ENCODE data around the gene DNAAF3. TPM values are rescaled to one million over a fixed set of nuclear protein-coding genes. Genes with fewer than 3 reads are reported as not detected.

The DNAAF3 gene
- total RNA-seq, 1 experiment from 2014 or later, result 52.8 TPM

DNA sequence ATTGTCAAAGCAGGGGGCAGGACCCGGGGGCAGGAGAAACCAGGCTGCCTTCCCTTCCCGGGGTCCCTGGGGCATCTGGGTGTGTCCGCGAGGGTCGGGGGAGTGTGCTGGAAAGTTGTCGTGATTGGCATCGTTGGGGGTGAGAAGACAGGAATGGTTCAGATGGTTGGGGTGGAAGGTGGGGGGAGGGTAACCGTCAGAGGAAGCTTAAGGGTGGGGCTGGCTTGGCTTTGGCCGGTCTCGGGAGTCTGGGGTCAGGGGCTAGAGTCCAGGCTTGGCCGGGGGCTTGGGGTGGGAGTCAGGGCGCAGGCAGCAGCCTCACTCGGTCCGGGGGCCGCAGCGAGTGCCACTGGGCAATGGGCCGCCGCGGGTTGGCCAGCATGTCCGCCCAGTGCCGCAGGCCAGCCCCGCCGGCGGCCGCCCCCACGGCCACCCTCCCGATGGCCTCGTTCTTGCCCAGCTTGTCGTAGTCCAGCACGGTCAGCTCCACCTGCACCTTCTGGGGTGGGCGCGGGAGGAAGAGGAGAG is 6.8 kb upstream of the DNAAF3 start:
- Histone ChIP-seq H4K20me1 (ENCODE audit: insufficient read depth) (no peaks in the 10 kb centered on the region), H3K27me3 (ENCODE audit: insufficient read depth, low read length) (no peaks in the 10 kb centered on the region), H3K9me3 (ENCODE audit: control insufficient read depth in 1 of 2, insufficient read depth in 1 of 2, low read depth in 1 of 2, low read length in 2 of 2) (peaks cover 0 to 5% of the 10 kb centered on the region in 2 experiments; a peak in 1 of 4 replicates), H2AFZ (ENCODE audit: low read depth, low read length, poor library complexity, severe bottlenecking) (peak overlapping the region; percentile 54), H3K9ac (ENCODE audit: low read length) (peak overlapping the region; percentile 65), H3K4me1 (ENCODE audit: control insufficient read depth in 1 of 2, insufficient read depth in 2 of 2, low read length in 2 of 2) (peaks cover 9 to 38% of the 10 kb centered on the region in 2 experiments; a peak in 3 of 4 replicates), H3K36me3 (ENCODE audit: control insufficient read depth in 1 of 2, insufficient read depth in 2 of 2, low read length in 2 of 2) (no peaks in the 10 kb centered on the region), H3K9me2 (ENCODE audit: insufficient read depth) (no peaks in the 10 kb centered on the region), H3K4me3 (replicated peaks in 1 of 2; ENCODE audit: low read depth in 1 of 2, low read length in 2 of 2) (peak overlapping the region; percentile 55 to 68), H3K4me2 (ENCODE audit: low read length) (peak overlapping the region; percentile 99), H3K27ac (ENCODE audit: low read depth, low read length) (peak overlapping the region; percentile 78), H3K79me2 (ENCODE audit: insufficient read depth, low read length) (no peaks in the 10 kb centered on the region)
- CTCF ChIA-PET, result no interaction called here
- no peak for DNase-seq (ENCODE audit: low read depth, low spot score)
- RAD21 ChIA-PET (ENCODE audit: low non-redundant PET in 1 of 2, low total read pairs in 2 of 2, uncharacterized antibody in 2 of 2, unreplicated experiment in 2 of 2), result interaction anchor here in 1 of 2 experiments (0.6 kb wide), 1 partner anchor 498 kb away, joined by 3 read pairs; no protein-coding TSS in a partner anchor
- POLR2A ChIA-PET, result interaction anchor here (1.0 to 2.0 kb wide), 2 partner anchors 27 to 37 kb away, joined by 4 to 5 read pairs; no protein-coding TSS in a partner anchor
- no peak for ATAC-seq
- TF ChIP-seq, protein P1, sequence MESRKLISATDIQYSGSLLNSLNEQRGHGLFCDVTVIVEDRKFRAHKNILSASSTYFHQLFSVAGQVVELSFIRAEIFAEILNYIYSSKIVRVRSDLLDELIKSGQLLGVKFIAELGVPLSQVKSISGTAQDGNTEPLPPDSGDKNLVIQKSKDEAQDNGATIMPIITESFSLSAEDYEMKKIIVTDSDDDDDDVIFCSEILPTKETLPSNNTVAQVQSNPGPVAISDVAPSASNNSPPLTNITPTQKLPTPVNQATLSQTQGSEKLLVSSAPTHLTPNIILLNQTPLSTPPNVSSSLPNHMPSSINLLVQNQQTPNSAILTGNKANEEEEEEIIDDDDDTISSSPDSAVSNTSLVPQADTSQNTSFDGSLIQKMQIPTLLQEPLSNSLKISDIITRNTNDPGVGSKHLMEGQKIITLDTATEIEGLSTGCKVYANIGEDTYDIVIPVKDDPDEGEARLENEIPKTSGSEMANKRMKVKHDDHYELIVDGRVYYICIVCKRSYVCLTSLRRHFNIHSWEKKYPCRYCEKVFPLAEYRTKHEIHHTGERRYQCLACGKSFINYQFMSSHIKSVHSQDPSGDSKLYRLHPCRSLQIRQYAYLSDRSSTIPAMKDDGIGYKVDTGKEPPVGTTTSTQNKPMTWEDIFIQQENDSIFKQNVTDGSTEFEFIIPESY (IDR thresholded peaks at IDR 0.05; ENCODE audit: extremely low read depth, insufficient replicate concordance, low read length), result no peak
- no peak for TF ChIP-seq POLR2A (IDR thresholded peaks at IDR 0.05; ENCODE audit: borderline replicate concordance, extremely low read depth, insufficient read depth, insufficient read length)
- TF ChIP-seq EZH2phosphoT487 (IDR thresholded peaks at IDR 0.05; ENCODE audit: borderline replicate concordance), result no peak
- TF ChIP-seq ZFX (IDR thresholded peaks at IDR 0.05), result peak; percentile 35; the same call in 1 of the 2 replicates
- intact Hi-C loops (cut with micrococcal nuclease), result no loop called here
- no TSS peak for BruUV-seq (replicated peaks)

DNA sequence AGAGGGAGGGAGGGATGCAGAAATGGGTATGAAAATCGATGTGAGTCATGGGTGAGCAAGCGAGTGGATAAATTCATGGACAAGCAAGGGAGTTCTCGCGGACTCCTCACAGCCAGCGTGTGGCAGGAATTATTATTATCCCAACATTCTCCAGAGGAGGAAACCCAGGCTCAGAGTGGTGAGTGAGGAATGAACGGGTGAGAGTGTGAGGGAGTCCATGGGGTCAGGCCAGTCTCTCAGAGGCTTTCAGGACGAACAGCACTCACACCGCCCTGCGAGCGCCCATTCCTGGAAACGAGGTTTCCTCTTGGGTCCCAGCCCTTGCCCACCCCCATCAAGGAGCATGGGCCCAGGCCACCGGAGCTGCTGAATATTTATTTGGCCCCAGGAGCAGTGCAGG is 6.3 kb upstream of the DNAAF3 start:
- peak overlapping the region; percentile 78; the same call in 1 of the 2 replicates for H3K27ac ChIP-seq (ENCODE audit: low read depth, low read length)
- H4K20me1 ChIP-seq (ENCODE audit: insufficient read depth), result no peaks in the 10 kb centered on the region
- H3K4me1 ChIP-seq (ENCODE audit: control insufficient read depth in 1 of 2, insufficient read depth in 2 of 2, low read length in 2 of 2), result peaks cover 9 to 37% of the 10 kb centered on the region in 2 experiments; a peak in 3 of 4 replicates
- H3K9me2 ChIP-seq (ENCODE audit: insufficient read depth), result no peaks in the 10 kb centered on the region
- intact Hi-C loops (cut with micrococcal nuclease), result no loop called here
- no peak for TF ChIP-seq ZNF274 (IDR thresholded peaks at IDR 0.05; ENCODE audit: low read depth, low read length)
- no peak for TF ChIP-seq CEBPB (IDR thresholded peaks at IDR 0.05; ENCODE audit: low read depth)
- no peak for TF ChIP-seq JUND (IDR thresholded peaks at IDR 0.05)
- TF ChIP-seq ZFX (IDR thresholded peaks at IDR 0.05), result no peak
- TF ChIP-seq FOSL1 (IDR thresholded peaks at IDR 0.05; ENCODE audit: low read depth), result no peak
- no peak for TF ChIP-seq YY1 (IDR thresholded peaks at IDR 0.05; ENCODE audit: extremely low read depth, insufficient replicate concordance, low read depth, low read length)
- TF ChIP-seq ELF1 (IDR thresholded peaks at IDR 0.05; ENCODE audit: borderline replicate concordance, low read depth), result no peak
- TF ChIP-seq EZH2 (IDR thresholded peaks at IDR 0.05), result no peak
- TF ChIP-seq CBX3 (IDR thresholded peaks at IDR 0.05; ENCODE audit: low read depth), result no peak
- TF ChIP-seq RAD21 (IDR thresholded peaks at IDR 0.05; ENCODE audit: low read depth), result no peak
- TF ChIP-seq POLR2AphosphoS5 (IDR thresholded peaks at IDR 0.05; ENCODE audit: low read depth, low read length), result no peak
- CTCF ChIA-PET, result no interaction called here
- H3K27me3 ChIP-seq (ENCODE audit: insufficient read depth, low read length), result no peaks in the 10 kb centered on the region
- BruUV-seq (replicated peaks), result TSS peak; percentile 60
- H3K4me3 ChIP-seq (replicated peaks in 1 of 2; ENCODE audit: low read depth in 1 of 2, low read length in 2 of 2), result peak overlapping the region; percentile 55 to 68
- no peaks in the 10 kb centered on the region for H3K36me3 ChIP-seq (ENCODE audit: control insufficient read depth in 1 of 2, insufficient read depth in 2 of 2, low read length in 2 of 2)
- H3K9me3 ChIP-seq (ENCODE audit: control insufficient read depth in 1 of 2, insufficient read depth in 1 of 2, low read depth in 1 of 2, low read length in 2 of 2), result peaks cover 0 to 5% of the 10 kb centered on the region in 2 experiments; a peak in 1 of 4 replicates
- H3K9ac ChIP-seq (ENCODE audit: low read length), result peak overlapping the region; percentile 65
- ATAC-seq, result no peak
- POLR2A ChIA-PET, result interaction anchor here (1.0 kb wide), 1 partner anchor 27 kb away, joined by 4 read pairs; no protein-coding TSS in a partner anchor
- no peak overlapping the region for H2AFZ ChIP-seq (ENCODE audit: low read depth, low read length, poor library complexity, severe bottlenecking)
- no peak for DNase-seq (ENCODE audit: low read depth, low spot score)
- no peaks in the 10 kb centered on the region for H3K79me2 ChIP-seq (ENCODE audit: insufficient read depth, low read length)
- RAD21 ChIA-PET (ENCODE audit: low non-redundant PET in 1 of 2, low total read pairs in 2 of 2, uncharacterized antibody in 2 of 2, unreplicated experiment in 2 of 2), result interaction anchor here in 1 of 2 experiments (0.6 kb wide), 1 partner anchor 498 kb away, joined by 3 read pairs; no protein-coding TSS in a partner anchor
- peak overlapping the region; percentile 99 for H3K4me2 ChIP-seq (ENCODE audit: low read length)

Measured in HCT116 (cell line).